Mucosa of stomach (tissue), 1 donor: ENCODE measurements around the gene CCDC148.

Experiments used
- H3K27me3 ChIP-seq: one replicate; pipeline ENCODE4 v1.7.0; 2013; ENCODE audit warnings: mild to moderate bottlenecking, low read length; ENCODE audit not compliant: control insufficient read depth, insufficient read depth
- H3K36me3 ChIP-seq: one replicate; pipeline ENCODE4 v1.7.0; 2013; ENCODE audit warnings: low read length; ENCODE audit not compliant: control insufficient read depth, insufficient read depth
- H3K4me1 ChIP-seq: one replicate; pipeline ENCODE4 v1.7.0; 2013; ENCODE audit warnings: mild to moderate bottlenecking, low read length; ENCODE audit not compliant: control insufficient read depth, insufficient read depth
- H3K4me3 ChIP-seq: one replicate; pipeline ENCODE4 v1.7.0; 2013; ENCODE audit warnings: low read length
- H3K9ac ChIP-seq: one replicate; pipeline ENCODE4 v1.7.0; 2013; ENCODE audit warnings: mild to moderate bottlenecking, low read length, moderate library complexity
- H3K9me3 ChIP-seq: one replicate; pipeline ENCODE4 v1.7.0; 2013; ENCODE audit warnings: mild to moderate bottlenecking, low read length, moderate library complexity; ENCODE audit not compliant: control insufficient read depth
- donor health status: Pancreatic carcinoma.

CCDC148 gene

GRCh38 chr2:158493458-158493857 lies 36.9 kb upstream of the CCDC148 start:
- H3K36me3 ChIP-seq: no peaks in the 10 kb centered on the region
- no peak overlapping the region for H3K4me3 ChIP-seq
- H3K9ac ChIP-seq: no peak overlapping the region
- peaks cover 10% of the 10 kb centered on the region for H3K4me1 ChIP-seq
- no peaks in the 10 kb centered on the region for H3K9me3 ChIP-seq
- H3K27me3 ChIP-seq: no peaks in the 10 kb centered on the region

DNA sequence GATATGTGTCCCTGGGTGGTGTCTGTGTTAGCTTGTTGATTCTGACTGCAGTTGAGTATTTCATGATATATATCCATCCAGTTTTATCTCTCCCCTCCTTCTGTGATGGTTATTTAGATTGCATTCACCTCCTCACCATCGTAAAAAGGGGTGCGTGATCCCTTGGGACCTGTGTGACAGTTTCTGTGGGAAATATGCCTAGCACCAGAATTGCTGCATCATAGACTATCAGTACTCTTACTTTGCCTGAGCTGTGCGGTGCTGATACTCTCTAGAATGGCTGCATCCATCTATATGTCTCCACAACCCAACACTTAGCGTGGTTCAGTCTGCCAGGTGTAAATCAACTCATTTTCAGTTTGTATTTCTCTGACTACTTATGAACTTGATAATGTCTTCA lies 34.5 kb upstream of the CCDC148 start:
- H3K4me1 ChIP-seq: peaks cover 8% of the 10 kb centered on the region
- H3K9me3 ChIP-seq: no peaks in the 10 kb centered on the region
- H3K27me3 ChIP-seq: no peaks in the 10 kb centered on the region
- H3K36me3 ChIP-seq: no peaks in the 10 kb centered on the region
- no peak overlapping the region for H3K9ac ChIP-seq
- H3K4me3 ChIP-seq: no peak overlapping the region

DNA sequence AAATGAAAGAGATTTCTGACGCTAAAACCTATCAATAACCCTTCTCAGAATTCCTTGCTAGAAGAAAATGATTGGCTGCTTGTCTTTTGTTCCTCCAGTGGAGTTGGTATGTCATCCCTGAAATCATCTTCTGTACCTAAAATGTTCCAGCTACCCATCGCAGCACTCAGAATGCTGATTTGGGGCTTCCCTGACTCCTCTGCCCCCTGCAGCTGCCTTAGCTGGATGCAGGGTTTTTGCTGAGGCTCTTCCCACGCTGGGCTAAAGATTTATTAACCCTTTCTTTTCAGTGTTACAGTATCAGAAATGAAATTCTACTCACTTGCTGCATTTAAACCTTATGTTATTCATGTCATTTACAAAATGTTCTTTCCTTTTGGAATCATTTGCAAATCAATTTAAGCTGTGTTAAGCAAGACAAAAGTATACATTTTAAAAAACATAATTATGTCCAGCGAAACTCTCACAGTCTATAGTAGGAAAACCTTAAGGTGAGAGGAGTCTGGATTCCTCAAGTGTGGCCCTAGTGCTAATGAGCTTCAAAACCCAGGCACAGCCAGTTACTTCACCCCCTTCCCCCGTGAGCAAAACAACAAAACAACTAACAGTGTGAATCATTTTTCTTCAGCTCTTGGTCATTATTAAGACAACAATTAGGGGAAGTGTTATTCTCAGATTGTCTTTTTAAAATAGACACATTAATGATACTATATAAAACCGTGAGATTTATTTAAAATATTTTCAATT lies 33.0 kb upstream of the CCDC148 start:
- Histone ChIP-seq H3K4me3 (no peak overlapping the region), H3K9ac (no peak overlapping the region)

DNA sequence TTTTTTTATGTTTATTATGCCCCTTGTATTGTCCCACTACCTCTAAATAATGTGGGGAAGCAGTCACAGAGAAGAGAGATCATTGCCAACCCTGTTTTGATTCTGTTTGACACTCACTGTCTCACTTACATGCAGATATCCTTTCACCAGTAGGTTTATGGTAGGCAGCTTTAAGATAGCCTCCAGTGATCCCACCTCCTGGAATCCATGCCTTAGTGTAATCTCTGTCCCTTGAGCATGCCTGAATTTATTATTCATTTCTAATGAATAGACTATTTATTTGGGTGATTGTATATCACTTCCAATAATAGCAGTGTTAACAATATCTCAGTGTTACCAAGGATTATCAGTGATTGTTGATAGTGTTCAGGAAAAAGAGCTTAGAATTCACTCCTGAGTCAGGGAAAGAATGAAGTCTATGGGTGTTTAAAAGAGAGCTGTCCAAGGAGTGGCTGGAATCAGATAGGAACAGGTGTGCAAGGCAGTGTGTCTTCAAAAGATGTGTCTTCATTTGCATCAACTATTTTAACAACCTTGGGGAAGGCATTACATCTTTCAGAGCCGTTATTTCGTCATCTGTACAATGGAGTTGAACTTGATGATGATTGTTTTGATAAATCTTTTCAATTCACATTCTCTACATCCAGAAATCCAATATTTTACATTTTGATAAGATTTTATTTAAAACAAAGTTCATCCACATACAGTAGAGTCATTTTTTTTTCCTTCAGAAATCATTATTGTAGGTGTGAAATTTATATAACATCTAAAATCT lies 32.1 kb upstream of the CCDC148 start:
- no peak overlapping the region for H3K4me3 ChIP-seq
- H3K9me3 ChIP-seq: no peaks in the 10 kb centered on the region
- H3K4me1 ChIP-seq: peaks cover 6% of the 10 kb centered on the region
- H3K27me3 ChIP-seq: no peaks in the 10 kb centered on the region
- no peaks in the 10 kb centered on the region for H3K36me3 ChIP-seq
- no peak overlapping the region for H3K9ac ChIP-seq

More for the DNA sequence above, 33.0 kb upstream of the CCDC148 start:
- H3K27me3 ChIP-seq: no peaks in the 10 kb centered on the region
- no peaks in the 10 kb centered on the region for H3K9me3 ChIP-seq
- H3K36me3 ChIP-seq: no peaks in the 10 kb centered on the region
- H3K4me1 ChIP-seq: peaks cover 6% of the 10 kb centered on the region

- Histone ChIP-seq H3K4me3 (no peak overlapping the region), H3K36me3 (no peaks in the 10 kb centered on the region), H3K9ac (no peak overlapping the region), H3K4me1 (peaks cover 6% of the 10 kb centered on the region), H3K27me3 (no peaks in the 10 kb centered on the region), H3K9me3 (no peaks in the 10 kb centered on the region)
Observed at GRCh38 chr2:158487419-158487818, 30.9 kb upstream of the CCDC148 start.

GRCh38 chr2:158486970-158487325 lies 30.4 kb upstream of the CCDC148 start:
- H3K4me3 ChIP-seq: no peak overlapping the region

DNA sequence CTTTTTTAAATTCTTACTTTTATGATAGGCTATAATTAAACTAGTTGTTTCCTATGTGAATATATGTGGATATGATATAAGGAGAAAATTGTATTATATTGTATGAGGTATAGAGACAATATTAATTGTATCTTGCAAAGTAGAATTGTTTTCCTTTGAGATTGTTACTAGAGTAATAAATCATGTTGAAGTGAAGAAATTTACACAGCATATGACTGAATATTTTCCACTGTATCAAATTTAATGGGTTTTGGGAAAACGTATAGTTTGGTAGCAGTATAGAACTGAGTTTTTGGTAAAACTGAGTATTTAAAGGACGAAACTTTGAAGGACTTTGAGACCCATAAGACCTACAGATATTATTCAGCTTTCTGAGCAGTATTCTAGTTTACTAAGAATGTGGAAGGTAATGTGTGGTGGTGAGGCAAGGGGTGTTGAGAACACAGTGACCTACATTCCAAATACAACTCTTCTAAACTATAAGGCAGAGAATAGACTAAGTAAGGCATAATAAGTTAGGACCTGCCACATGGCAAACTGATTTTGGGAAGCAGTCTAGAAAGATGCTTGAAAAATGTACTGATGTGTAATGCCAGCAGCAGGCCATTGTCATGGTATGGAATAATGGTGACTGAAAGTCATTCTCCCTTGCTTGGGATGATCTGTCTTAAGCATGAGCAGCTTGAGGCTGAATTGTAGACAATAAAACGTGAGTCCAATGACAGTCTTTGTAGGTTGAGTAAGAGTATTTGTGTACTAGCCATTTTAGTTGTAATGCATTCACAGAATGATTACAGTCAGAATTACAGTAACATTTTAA lies 29.8 kb upstream of the CCDC148 start:
- Histone ChIP-seq H3K27me3 (no peaks in the 10 kb centered on the region), H3K4me1 (peaks cover 6% of the 10 kb centered on the region), H3K4me3 (no peak overlapping the region), H3K9ac (no peak overlapping the region), H3K9me3 (no peaks in the 10 kb centered on the region), H3K36me3 (no peaks in the 10 kb centered on the region)

More at GRCh38 chr2:158486970-158487325, 30.4 kb upstream of the CCDC148 start:
- Histone ChIP-seq H3K9ac (no peak overlapping the region), H3K27me3 (no peaks in the 10 kb centered on the region), H3K36me3 (no peaks in the 10 kb centered on the region), H3K4me1 (peaks cover 6% of the 10 kb centered on the region), H3K9me3 (no peaks in the 10 kb centered on the region)

- Histone ChIP-seq H3K36me3 (no peaks in the 10 kb centered on the region), H3K4me1 (peaks cover 6% of the 10 kb centered on the region), H3K9ac (no peak overlapping the region), H3K9me3 (no peaks in the 10 kb centered on the region), H3K27me3 (no peaks in the 10 kb centered on the region), H3K4me3 (no peak overlapping the region)
Observed at GRCh38 chr2:158484892-158485556, 28.5 kb upstream of the CCDC148 start.

DNA sequence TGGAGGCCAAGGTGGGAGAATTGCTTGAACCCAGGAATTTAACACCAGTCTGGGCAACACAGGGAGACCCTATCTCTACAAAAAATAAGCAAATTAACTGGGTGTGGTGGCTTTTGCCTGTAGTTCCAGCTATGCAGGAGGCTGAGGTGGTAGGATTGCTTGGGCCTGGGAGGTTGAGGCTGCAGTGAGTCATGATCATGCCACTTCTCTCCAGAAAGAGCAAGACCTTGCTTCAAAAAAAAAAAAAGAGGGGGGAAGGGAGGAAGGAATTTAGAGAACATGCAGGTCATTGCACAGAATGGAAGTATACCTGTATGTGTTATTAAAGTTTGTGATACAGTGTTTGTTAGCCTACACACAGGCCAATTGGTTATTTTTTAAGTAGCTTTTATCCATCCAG lies 26.0 kb upstream of the CCDC148 start:
- no peak overlapping the region for H3K4me3 ChIP-seq
- H3K9me3 ChIP-seq: no peaks in the 10 kb centered on the region
- H3K4me1 ChIP-seq: peaks cover 3% of the 10 kb centered on the region
- H3K27me3 ChIP-seq: no peaks in the 10 kb centered on the region
- no peak overlapping the region for H3K9ac ChIP-seq
- no peaks in the 10 kb centered on the region for H3K36me3 ChIP-seq

- Histone ChIP-seq H3K4me1 (peaks cover 11% of the 10 kb centered on the region), H3K36me3 (no peaks in the 10 kb centered on the region), H3K9me3 (no peaks in the 10 kb centered on the region), H3K4me3 (no peak overlapping the region), H3K9ac (no peak overlapping the region), H3K27me3 (no peaks in the 10 kb centered on the region)
Observed at GRCh38 chr2:158481116-158481515, 24.6 kb upstream of the CCDC148 start.

GRCh38 chr2:158478816-158479215 lies 22.3 kb upstream of the CCDC148 start:
- Histone ChIP-seq H3K4me1 (peaks cover 11% of the 10 kb centered on the region), H3K4me3 (no peak overlapping the region), H3K9me3 (no peaks in the 10 kb centered on the region), H3K36me3 (no peaks in the 10 kb centered on the region), H3K27me3 (no peaks in the 10 kb centered on the region), H3K9ac (no peak overlapping the region)
